ENCODE measurements around the gene UPK3B. TPM values are rescaled to one million over a fixed set of nuclear protein-coding genes. Genes with fewer than 3 reads are reported as not detected.
"Not testable (repeated sequence)": the region's sequence is repeated elsewhere in the genome, so short reads cannot be mapped to it uniquely, and the experiment has no call there.

UPK3B gene
- total and polyA plus RNA-seq, 9 of the 15 experiments (the other 6 are each of a cell fraction or from before 2014, with no cell fraction given): not detected

DNA sequence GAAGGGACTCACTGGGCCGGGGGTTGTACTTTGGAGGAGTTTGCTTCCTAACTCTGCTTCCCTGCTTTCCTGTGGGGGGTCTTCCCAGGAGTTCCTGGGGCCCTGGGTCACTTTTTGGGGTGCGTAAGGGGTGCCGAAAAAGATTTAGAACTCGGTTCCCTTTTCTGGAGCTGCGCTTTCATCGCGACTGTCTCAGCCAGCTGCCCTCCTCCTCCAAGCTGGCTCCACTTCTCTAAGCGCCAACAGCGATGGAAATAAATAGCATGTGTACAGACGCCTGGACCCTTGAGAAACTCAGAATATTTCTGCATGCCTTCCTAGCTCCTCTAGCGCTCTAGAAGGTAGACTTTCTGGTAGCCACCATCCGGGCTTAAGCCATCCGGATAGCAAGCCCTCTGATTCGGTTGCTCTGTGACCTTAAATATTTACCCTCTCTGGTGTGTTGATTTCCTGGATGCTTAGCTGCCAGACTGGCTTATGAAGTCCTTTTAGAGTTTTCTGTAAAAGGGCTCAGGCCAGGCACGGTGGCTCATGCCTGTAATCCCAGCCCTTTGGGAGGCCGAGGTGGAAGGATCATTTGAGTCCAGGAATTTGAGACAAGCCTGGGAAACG lies 48.0 kb upstream of the UPK3B start:
- DNase-seq (ENCODE audit: extremely low read depth in 1 of 4, low spot score in 3 of 4); intact Hi-C loops (cut with micrococcal nuclease); H4K20me1 ChIP-seq (replicated peaks; ENCODE audit: control insufficient read depth, insufficient read depth, low read length); CTCF ChIA-PET (ENCODE audit: low intra/inter-chr PET ratio); H3K79me2 ChIP-seq (ENCODE audit: control insufficient read depth, insufficient read depth, low read length); H3K4me1 ChIP-seq (replicated peaks in 1 of 2; ENCODE audit: control insufficient read depth in 2 of 2, insufficient read depth in 2 of 2, low read length in 2 of 2); H3K36me3 ChIP-seq (ENCODE audit: control insufficient read depth, insufficient read depth, low read length); H3K9me3 ChIP-seq (replicated peaks; ENCODE audit: control insufficient read depth, insufficient read depth, low read depth, low read length); H2AFZ ChIP-seq (ENCODE audit: low read depth, low read length); H3K27ac ChIP-seq (ENCODE audit: extremely low read depth, low read depth, low read length); H3K9ac ChIP-seq (ENCODE audit: insufficient read depth in 1 of 2, low read depth in 2 of 2, low read length in 2 of 2); in situ Hi-C loops (cut with MboI); H3K27me3 ChIP-seq (ENCODE audit: control insufficient read depth in 2 of 2, insufficient read depth in 2 of 2, low read length in 2 of 2); POLR2A ChIA-PET; H3K4me3 ChIP-seq; H3K4me2 ChIP-seq (ENCODE audit: insufficient read depth, low read length); H3K9me1 ChIP-seq (ENCODE audit: control insufficient read depth, insufficient read depth, low read length): not testable (repeated sequence)
- WGBS (ENCODE audit: insufficient coverage, low coverage, missing lambda C conversion rate): no CpG with 5 or more reads among the region's 17 CpGs
- TSS peak; percentile 67 for BruUV-seq (replicated peaks)
- FAIRE-seq: peak; percentile 40
- peak; percentile 20 for ATAC-seq

DNA sequence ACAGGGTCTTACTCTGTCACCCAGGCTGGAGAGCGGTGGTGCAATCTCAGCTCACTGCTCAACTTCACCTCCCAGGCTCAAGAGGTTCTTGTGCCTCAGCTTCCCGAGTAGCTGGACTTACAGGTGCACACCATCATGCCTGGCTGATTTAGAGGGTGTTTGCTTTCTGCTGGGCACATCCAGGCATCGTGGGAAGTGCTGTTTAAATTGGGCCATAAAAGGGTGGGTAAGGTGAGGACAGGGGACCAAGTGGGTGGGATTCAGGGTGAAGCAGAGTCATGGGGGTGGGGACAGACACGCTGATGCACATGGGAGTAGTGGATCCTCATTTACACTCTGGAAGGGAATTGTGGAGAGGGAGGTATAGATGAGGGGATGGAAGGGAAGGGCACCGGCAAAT lies 45.4 kb upstream of the UPK3B start:
- CTCF ChIA-PET (ENCODE audit: low intra/inter-chr PET ratio); POLR2A ChIA-PET; FAIRE-seq: not testable (repeated sequence)

DNA sequence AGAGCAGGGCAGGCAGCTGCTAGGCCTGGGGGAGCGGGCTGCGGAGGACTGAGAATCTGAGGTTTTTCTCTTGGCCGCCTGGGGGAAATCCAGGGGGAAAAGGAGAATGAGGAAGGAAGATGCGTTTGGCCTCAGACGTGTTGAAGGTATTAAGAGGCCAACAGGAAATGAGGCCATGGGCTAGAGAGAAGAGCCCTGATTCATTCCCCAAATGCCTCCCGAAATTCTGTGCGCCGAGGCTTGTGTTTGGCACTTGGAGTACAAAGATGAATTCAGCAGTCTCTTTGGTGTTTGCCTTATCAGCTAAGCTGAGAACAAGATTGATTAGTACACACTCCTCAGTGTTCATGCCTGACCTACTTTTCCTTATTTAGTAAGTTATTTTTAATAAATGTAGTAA lies 44.4 kb upstream of the UPK3B start:
- H3K9me3 ChIP-seq (replicated peaks; ENCODE audit: control insufficient read depth, insufficient read depth, low read depth, low read length); H3K9ac ChIP-seq (ENCODE audit: insufficient read depth in 1 of 2, low read depth in 2 of 2, low read length in 2 of 2); in situ Hi-C loops (cut with MboI); POLR2A ChIA-PET; DNase-seq (ENCODE audit: extremely low read depth in 1 of 4, low spot score in 3 of 4); H2AFZ ChIP-seq (ENCODE audit: low read depth, low read length); H3K27ac ChIP-seq (ENCODE audit: extremely low read depth, low read depth, low read length); H3K4me2 ChIP-seq (ENCODE audit: insufficient read depth, low read length); H3K9me1 ChIP-seq (ENCODE audit: control insufficient read depth, insufficient read depth, low read length); H3K4me3 ChIP-seq; H3K27me3 ChIP-seq (ENCODE audit: control insufficient read depth in 2 of 2, insufficient read depth in 2 of 2, low read length in 2 of 2); BruUV-seq (replicated peaks); intact Hi-C loops (cut with micrococcal nuclease); H3K36me3 ChIP-seq (ENCODE audit: control insufficient read depth, insufficient read depth, low read length); H4K20me1 ChIP-seq (replicated peaks; ENCODE audit: control insufficient read depth, insufficient read depth, low read length); H3K4me1 ChIP-seq (replicated peaks in 1 of 2; ENCODE audit: control insufficient read depth in 2 of 2, insufficient read depth in 2 of 2, low read length in 2 of 2); FAIRE-seq; CTCF ChIA-PET (ENCODE audit: low intra/inter-chr PET ratio); ATAC-seq; H3K79me2 ChIP-seq (ENCODE audit: control insufficient read depth, insufficient read depth, low read length): not testable (repeated sequence)
- no CpG with 5 or more reads among the region's 8 CpGs for WGBS (ENCODE audit: insufficient coverage, low coverage, missing lambda C conversion rate)

More for the DNA sequence above, 45.4 kb upstream of the UPK3B start:
- H3K4me1 ChIP-seq (replicated peaks in 1 of 2; ENCODE audit: control insufficient read depth in 2 of 2, insufficient read depth in 2 of 2, low read length in 2 of 2); H3K79me2 ChIP-seq (ENCODE audit: control insufficient read depth, insufficient read depth, low read length); H3K9me1 ChIP-seq (ENCODE audit: control insufficient read depth, insufficient read depth, low read length); DNase-seq (ENCODE audit: extremely low read depth in 1 of 4, low spot score in 3 of 4); H3K9me3 ChIP-seq (replicated peaks; ENCODE audit: control insufficient read depth, insufficient read depth, low read depth, low read length); H3K27ac ChIP-seq (ENCODE audit: extremely low read depth, low read depth, low read length); H2AFZ ChIP-seq (ENCODE audit: low read depth, low read length); ATAC-seq; intact Hi-C loops (cut with micrococcal nuclease); in situ Hi-C loops (cut with MboI); H3K9ac ChIP-seq (ENCODE audit: insufficient read depth in 1 of 2, low read depth in 2 of 2, low read length in 2 of 2); H4K20me1 ChIP-seq (replicated peaks; ENCODE audit: control insufficient read depth, insufficient read depth, low read length); H3K36me3 ChIP-seq (ENCODE audit: control insufficient read depth, insufficient read depth, low read length); H3K27me3 ChIP-seq (ENCODE audit: control insufficient read depth in 2 of 2, insufficient read depth in 2 of 2, low read length in 2 of 2); H3K4me2 ChIP-seq (ENCODE audit: insufficient read depth, low read length); BruUV-seq (replicated peaks); H3K4me3 ChIP-seq: not testable (repeated sequence)
- WGBS (ENCODE audit: insufficient coverage, low coverage, missing lambda C conversion rate): 66% methylated on average over 4 of the region's 5 CpGs

DNA sequence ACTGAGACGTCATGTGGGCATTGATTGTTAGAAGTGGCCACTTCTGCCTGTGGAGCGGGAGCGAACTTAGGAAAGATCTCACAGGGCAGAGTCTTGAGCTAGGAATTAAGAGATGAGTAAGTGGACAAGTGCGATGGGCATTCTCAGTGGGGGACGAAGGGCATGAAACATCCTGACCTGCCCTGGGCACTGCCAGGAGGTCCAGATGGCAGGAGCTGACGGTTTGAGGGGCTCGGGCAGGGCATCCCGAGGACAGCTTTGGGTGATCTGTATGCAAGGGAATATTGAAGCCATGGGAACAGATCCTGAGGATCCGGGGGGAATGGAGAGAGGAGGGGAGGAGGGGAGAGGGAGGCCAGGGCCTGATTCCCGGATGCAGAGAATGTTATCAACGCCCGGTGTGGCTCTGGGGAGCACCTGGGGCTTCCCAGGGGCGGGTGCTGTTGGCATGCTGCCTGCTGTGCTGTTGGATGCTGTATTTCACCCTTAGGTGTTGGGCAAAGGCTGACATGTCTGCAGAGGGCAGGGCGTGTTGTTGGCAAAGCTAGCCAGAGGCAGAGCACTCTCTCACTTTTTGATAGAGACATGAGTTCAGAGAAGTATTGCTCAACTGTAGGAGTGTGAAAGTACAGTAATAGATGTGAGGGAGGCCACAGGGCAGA lies 42.5 kb upstream of the UPK3B start:
- FAIRE-seq; H3K79me2 ChIP-seq (ENCODE audit: control insufficient read depth, insufficient read depth, low read length); BruUV-seq (replicated peaks); POLR2A ChIA-PET; H3K36me3 ChIP-seq (ENCODE audit: control insufficient read depth, insufficient read depth, low read length); H3K9me1 ChIP-seq (ENCODE audit: control insufficient read depth, insufficient read depth, low read length); H3K9ac ChIP-seq (ENCODE audit: insufficient read depth in 1 of 2, low read depth in 2 of 2, low read length in 2 of 2); H3K9me3 ChIP-seq (replicated peaks; ENCODE audit: control insufficient read depth, insufficient read depth, low read depth, low read length); H3K4me2 ChIP-seq (ENCODE audit: insufficient read depth, low read length); in situ Hi-C loops (cut with MboI); H4K20me1 ChIP-seq (replicated peaks; ENCODE audit: control insufficient read depth, insufficient read depth, low read length); H2AFZ ChIP-seq (ENCODE audit: low read depth, low read length); H3K27me3 ChIP-seq (ENCODE audit: control insufficient read depth in 2 of 2, insufficient read depth in 2 of 2, low read length in 2 of 2); H3K4me1 ChIP-seq (replicated peaks in 1 of 2; ENCODE audit: control insufficient read depth in 2 of 2, insufficient read depth in 2 of 2, low read length in 2 of 2); H3K27ac ChIP-seq (ENCODE audit: extremely low read depth, low read depth, low read length); H3K4me3 ChIP-seq; ATAC-seq; intact Hi-C loops (cut with micrococcal nuclease); CTCF ChIA-PET (ENCODE audit: low intra/inter-chr PET ratio): not testable (repeated sequence)
- 76% methylated on average over 9 of the region's 14 CpGs for WGBS (ENCODE audit: insufficient coverage, low coverage, missing lambda C conversion rate)
- DNase-seq (ENCODE audit: extremely low read depth in 1 of 4, low spot score in 3 of 4): peak in 1 of 4 experiments; percentile 7

Data from K562 (cell line).